ENCODE data around the gene TRDN. TPM values are rescaled to one million over a fixed set of nuclear protein-coding genes. Genes with fewer than 3 reads are reported as not detected.
"Not testable (repeated sequence)": the region's sequence is repeated elsewhere in the genome, so short reads cannot be mapped to it uniquely, and the experiment has no call there.

Gene TRDN
- total RNA-seq, 1 donor from 2014 or later, result not detected

DNA sequence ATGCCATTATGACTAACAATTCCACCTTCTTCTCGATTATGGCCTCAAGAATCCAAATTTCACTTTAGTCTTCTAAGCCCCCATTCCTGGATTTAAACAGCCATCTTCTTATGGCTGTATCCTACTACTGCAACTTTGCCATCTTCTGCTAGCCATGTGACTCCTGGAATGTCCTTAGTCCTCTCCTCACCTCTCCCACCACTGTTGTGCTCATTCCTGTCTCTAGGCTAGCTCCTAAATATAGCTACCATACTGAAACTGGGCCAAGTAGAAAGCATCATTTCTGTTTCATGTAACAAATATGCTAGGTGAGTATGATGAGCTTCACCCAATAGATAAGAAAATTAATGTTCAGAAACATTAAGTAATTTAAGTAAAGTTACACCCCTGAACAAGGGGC lies 327.6 kb downstream of the TRDN start:
- intact Hi-C loops (cut with micrococcal nuclease), result no loop called here

DNA sequence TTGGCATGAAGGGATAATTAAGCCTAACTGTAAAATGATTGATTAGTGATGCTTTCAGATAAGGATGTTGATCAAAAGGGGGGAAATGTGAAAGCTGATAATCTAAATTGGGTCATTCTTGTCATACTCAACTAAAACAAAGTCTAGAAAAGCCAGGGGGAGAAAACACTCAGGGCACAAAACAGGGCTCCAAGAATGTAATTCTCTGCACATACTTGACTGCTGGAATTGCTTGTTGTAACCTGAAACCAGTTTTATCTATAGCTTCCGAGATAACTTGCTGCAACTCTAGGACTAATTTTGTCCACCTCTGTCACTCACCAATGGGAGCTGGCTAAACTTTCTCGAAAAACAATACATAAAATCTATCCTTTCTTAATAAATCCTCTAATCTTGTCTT lies 330.4 kb downstream of the TRDN start:
- intact Hi-C loops (cut with micrococcal nuclease), result no loop called here

GRCh38 chr6:123295672-123296071 lies 341.1 kb downstream of the TRDN start:
- intact Hi-C loops (cut with micrococcal nuclease), result no loop called here

DNA sequence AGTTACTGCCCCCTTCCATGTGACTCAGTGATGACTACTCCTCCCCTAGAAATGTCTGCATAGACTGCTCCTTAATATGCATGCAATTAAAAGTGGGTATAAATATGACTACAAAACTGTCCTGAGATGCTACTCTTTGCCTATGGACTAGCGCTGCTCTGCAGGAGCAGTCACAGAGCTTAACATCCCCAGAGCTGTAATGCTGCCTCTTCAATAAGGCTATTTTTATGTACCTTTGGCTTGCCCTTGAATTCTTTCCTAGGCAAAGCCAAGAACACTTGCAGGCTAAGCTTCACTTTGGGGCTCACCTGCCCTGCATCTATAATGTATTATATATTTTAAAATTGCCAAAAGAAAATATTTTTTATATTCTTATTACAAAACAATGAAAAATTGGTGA lies 341.6 kb downstream of the TRDN start:
- intact Hi-C loops (cut with micrococcal nuclease), result no loop called here

DNA sequence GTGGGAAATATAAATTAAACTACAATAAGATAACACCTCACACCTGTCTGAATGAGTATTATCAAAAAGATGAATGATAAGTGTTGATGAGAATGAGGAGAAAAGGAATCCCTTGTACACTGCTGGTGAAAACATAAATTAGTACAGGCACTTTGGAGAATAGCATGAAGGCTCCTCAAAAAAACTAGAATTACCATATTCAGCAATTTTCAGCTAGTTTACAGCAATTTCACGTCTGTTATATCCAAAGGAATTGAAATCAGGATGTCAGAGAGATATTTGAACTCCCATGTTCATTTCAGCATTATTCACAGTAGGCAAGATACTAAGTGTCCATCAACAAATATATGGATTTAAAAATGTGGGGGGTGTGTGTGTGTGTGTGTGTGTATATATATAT lies 348.1 kb downstream of the TRDN start:
- intact Hi-C loops (cut with micrococcal nuclease), result no loop called here

DNA sequence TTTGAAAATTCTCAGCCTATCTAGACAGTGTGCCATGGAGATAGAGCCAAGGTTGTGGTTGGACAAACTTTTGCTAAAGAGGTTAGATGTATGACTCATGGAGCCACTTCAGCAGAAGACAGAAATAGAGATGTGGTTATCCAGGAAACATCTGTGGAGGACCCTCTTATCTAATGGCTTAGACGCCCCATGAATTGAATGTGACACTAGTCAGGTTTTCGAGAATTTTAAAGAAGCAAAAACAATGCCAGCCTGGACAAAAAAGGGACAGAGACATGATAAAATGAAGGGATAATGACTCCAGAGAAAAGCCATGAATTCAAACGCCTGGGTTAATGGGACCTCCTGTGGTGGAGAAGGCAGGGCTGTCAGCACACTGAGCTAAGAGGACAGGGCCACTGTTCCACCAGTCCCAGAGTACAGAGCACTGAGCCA lies 360.2 kb downstream of the TRDN start:
- intact Hi-C loops (cut with micrococcal nuclease), result no loop called here

DNA sequence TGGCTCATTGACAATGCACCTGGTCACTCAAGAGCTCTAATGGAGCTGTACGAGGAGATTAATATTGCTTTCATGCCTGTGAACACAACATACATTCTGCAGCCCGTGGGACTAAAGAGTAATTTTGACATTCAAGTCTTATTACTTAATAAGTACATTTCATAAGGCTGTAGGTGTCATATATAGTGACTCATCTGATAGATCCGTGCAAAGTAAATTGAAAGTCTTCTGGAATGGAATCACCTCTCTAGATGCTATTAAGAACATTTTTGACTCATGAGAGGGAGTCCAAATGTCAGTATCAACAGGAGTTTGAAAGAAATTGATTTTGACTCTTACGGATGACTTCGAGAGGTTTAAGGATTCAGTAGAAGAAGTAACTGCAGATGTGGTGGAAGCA lies 372.8 kb downstream of the TRDN start:
- intact Hi-C loops (cut with micrococcal nuclease), result no loop called here

GRCh38 chr6:123240626-123241025 lies 396.1 kb downstream of the TRDN start:
- intact Hi-C loops (cut with micrococcal nuclease), result no loop called here

DNA sequence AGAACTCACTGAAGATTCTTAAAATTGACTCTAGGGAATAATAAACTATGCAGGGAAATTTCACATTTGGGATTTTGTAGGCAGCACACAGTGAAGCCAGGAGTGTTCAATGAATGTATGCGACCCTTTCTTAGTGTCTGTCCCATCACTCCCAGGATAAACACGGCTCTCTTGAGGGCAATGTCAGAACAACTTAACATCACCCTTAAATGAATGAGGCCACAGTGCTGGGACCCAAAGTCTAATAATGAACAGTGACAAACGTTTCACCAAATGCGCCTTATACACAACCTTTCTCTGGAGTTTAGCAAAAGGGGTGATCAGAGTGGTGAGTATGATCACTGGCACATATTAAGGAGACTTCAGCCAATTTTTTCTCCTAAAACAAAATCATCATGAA lies 403.4 kb downstream of the TRDN start:
- intact Hi-C loops (cut with micrococcal nuclease), result no loop called here

DNA sequence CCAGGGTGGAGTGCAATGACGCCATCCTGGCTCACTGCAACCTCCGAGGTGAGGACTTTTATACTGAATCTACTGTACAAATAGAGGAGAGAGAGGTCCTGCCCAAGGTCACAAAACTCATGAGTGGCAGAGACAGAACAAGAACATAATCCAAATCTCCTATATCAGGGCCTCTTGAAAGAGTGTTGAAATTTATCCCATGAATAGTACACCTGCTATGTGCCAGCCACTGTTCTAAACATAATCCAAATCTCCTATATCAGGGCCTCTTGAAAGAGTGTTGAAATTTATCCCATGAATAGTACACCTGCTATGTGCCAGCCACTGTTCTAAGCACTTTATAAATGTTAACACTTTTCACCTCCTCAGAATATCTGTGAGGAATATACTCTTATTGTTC lies 409.0 kb downstream of the TRDN start:
- intact Hi-C loops (cut with micrococcal nuclease), result not testable (repeated sequence)

- intact Hi-C loops (cut with micrococcal nuclease), result no loop called here
Measured at GRCh38 chr6:123226398-123226797, 410.4 kb downstream of the TRDN start.

GRCh38 chr6:123224077-123224476 lies 412.7 kb downstream of the TRDN start:
- intact Hi-C loops (cut with micrococcal nuclease), result no loop called here

- intact Hi-C loops (cut with micrococcal nuclease), result no loop called here
Measured at GRCh38 chr6:123223461-123223860, 413.3 kb downstream of the TRDN start.

DNA sequence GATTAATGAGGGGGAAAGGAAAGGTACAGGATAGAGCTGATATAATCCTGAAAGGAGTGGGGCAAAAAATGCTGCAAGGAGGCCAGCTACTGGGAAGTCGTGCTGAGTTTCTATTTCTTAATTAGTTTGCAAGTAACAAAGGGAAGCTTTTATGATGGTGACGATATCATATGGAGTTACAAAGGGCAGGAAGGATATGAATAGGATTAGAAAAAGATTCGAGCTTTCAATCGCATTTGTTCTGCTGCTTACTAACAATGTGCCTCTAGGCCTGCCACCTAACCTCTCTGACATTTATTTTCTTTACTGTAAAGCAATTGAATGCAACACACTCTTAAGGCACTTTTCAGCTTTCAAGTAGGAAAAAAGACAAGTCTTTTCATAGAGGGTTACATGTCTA lies 421.5 kb downstream of the TRDN start:
- intact Hi-C loops (cut with micrococcal nuclease), result no loop called here

- intact Hi-C loops (cut with micrococcal nuclease), result no loop called here
Measured at GRCh38 chr6:123214433-123214832, 422.3 kb downstream of the TRDN start.

- intact Hi-C loops (cut with micrococcal nuclease), result no loop called here
Measured at GRCh38 chr6:123213921-123214320, 422.8 kb downstream of the TRDN start.

DNA sequence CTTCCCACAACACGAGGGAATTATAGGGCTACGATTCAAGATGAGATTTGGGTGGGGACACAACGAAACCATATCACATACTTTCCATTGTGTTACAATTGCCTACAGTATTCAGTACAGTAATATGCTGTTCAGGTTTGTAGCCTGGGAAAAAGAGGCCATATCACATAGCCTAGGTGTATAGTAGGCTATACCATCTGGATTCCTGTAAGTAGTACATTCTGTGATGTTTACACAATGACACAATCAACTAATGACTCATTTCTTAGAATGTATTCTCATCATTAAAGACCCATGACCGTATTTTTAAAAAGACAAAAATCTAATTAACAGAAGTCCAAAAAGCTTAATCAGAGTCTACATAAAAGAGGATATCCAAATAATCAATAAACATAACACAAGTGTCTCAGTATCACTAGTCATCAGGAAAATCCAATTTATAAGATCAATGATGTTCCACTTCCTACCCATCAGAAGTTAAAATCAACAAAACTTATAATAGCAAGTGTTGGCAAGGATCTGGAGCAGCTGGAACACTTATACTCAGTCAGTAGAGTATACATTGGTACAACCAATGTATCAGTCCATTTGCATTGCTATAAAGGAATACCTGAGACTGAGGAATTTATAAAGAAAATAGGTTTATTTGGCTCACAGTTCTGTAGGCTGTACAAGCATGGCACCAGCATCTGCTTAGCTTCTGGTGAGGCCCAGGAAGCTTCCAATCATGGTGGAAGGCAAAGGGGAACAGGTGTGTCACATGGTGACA lies 424.8 kb downstream of the TRDN start:
- intact Hi-C loops (cut with micrococcal nuclease), result no loop called here

GRCh38 chr6:123210645-123211044 lies 426.1 kb downstream of the TRDN start:
- intact Hi-C loops (cut with micrococcal nuclease), result no loop called here

GRCh38 chr6:123207967-123208510 lies 428.7 kb downstream of the TRDN start:
- intact Hi-C loops (cut with micrococcal nuclease), result no loop called here

DNA sequence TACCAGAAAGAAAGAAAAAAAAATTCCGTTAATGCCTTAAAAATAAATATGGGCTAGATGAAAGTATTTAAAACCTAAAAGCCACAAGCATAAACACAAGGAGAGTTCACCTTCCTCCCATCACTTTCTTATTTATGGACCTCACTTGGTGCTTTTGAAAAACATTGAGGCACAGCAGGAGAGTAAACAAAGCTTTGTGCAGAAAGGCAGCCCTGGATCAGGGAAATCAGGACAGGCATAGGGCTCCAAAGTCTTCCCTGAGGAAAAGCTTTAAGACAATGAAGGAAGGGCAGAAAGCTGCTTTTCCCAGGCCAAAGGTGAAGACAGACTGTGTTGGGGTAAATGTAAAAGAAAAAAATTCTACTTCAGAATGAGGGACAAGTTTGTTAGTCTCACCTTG lies 432.8 kb downstream of the TRDN start:
- intact Hi-C loops (cut with micrococcal nuclease), result no loop called here

GRCh38 chr6:123201869-123202372 lies 434.8 kb downstream of the TRDN start:
- intact Hi-C loops (cut with micrococcal nuclease), result no loop called here

- intact Hi-C loops (cut with micrococcal nuclease), result no loop called here
Measured at GRCh38 chr6:123193298-123193697, 443.5 kb downstream of the TRDN start.

DNA sequence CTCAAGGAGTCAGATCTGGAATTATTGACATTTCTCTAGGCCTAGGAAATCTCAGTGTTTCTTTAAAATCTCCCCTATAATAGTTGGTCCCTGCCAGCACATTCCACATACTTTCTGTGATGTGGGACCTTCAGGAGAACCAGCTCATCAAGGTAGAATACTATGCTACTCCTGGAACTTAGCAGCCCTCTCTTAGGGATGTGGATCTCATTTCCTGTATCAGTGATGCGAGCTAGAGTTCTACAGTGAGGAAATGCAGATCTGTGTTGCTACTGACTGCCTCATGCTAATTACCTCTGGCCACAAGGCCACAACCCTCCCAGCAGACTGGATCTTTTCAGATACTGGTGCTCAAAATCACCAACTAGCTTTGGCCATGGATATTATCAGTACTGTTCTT lies 446.9 kb downstream of the TRDN start:
- intact Hi-C loops (cut with micrococcal nuclease), result no loop called here

Data from T-helper 2 cell treated with Interferon-gamma antibody and Interleukin-4, amounts not matched to agents 100 ng/mL and 5 ng/mL, for 36 hours (primary cell).